Measurements from ENCODE around the gene ORAI3. TPM values are rescaled to one million over a fixed set of nuclear protein-coding genes. Genes with fewer than 3 reads are reported as not detected.

ORAI3 gene
- total RNA-seq, 1 experiment from 2014 or later = 5.7 TPM

- ATAC-seq (no peak), DNase-seq (no peak)
- H3K4me1 ChIP-seq (ENCODE audit: insufficient read depth, low read length) = no peaks in the 10 kb centered on the region
- POLR2A ChIA-PET (ENCODE audit: unreplicated experiment) = no interaction called here
- no peak overlapping the region for H3K4me3 ChIP-seq (ENCODE audit: low read length)
- no peaks in the 10 kb centered on the region for H3K9me3 ChIP-seq (ENCODE audit: low read length)
- no peaks in the 10 kb centered on the region for H3F3A ChIP-seq (ENCODE audit: low read length, unreplicated experiment)
- no peak for TF ChIP-seq EZH2 (IDR thresholded peaks at IDR 0.05; ENCODE audit: low read length, unreplicated experiment)
- TF ChIP-seq CTCF (conservative IDR thresholded peaks at IDR 0.05; ENCODE audit: low read depth, low read length) = no peak
- TF ChIP-seq EZH2phosphoT487 (IDR thresholded peaks at IDR 0.05; ENCODE audit: borderline replicate concordance, low read length) = no peak
- no peaks in the 10 kb centered on the region for H3K9me2 ChIP-seq (replicated peaks; ENCODE audit: low read length)
- no peaks in the 10 kb centered on the region for H3K27me3 ChIP-seq (ENCODE audit: low read length)
- CTCF ChIA-PET = no interaction called here
- H2AFZ ChIP-seq (ENCODE audit: low read length) = no peak overlapping the region
- no TSS peak for BruUV-seq (replicated peaks)
- no peaks in the 10 kb centered on the region for H3K79me2 ChIP-seq (ENCODE audit: low read length)
- no peak overlapping the region for H3K27ac ChIP-seq (ENCODE audit: low read length)
- H3K4me2 ChIP-seq (ENCODE audit: low read length) = no peak overlapping the region
- H4K20me1 ChIP-seq (ENCODE audit: low read length) = no peaks in the 10 kb centered on the region
- no peaks in the 10 kb centered on the region; the same call in 1 of the 2 replicates for H3K36me3 ChIP-seq (ENCODE audit: low read depth, low read length)
- H3K9ac ChIP-seq (ENCODE audit: low read length) = no peak overlapping the region
- intact Hi-C loops (cut with micrococcal nuclease) = no loop called here
Measured at GRCh38 chr16:30930160-30930571, 18.7 kb upstream of the ORAI3 start.

GRCh38 chr16:30931068-30931650 is 17.7 kb upstream of the ORAI3 start:
- TF ChIP-seq EZH2 (IDR thresholded peaks at IDR 0.05; ENCODE audit: low read length, unreplicated experiment) (no peak), EZH2phosphoT487 (IDR thresholded peaks at IDR 0.05; ENCODE audit: borderline replicate concordance, low read length) (no peak), CTCF (conservative IDR thresholded peaks at IDR 0.05; ENCODE audit: low read depth, low read length) (no peak)

GRCh38 chr16:30934827-30935557 is 13.9 kb upstream of the ORAI3 start:
- no peaks in the 10 kb centered on the region; the same call in 1 of the 2 replicates for H3K36me3 ChIP-seq (ENCODE audit: low read depth, low read length)
- TF ChIP-seq CTCF (conservative IDR thresholded peaks at IDR 0.05; ENCODE audit: low read depth, low read length) (peak; percentile 59), EZH2 (IDR thresholded peaks at IDR 0.05; ENCODE audit: low read length, unreplicated experiment) (no peak), EZH2phosphoT487 (IDR thresholded peaks at IDR 0.05; ENCODE audit: borderline replicate concordance, low read length) (no peak)
- 0 out of 2 replicates have a peak, but pooled peaks cover 4% of the 10 kb centered on the region for H3K4me1 ChIP-seq (ENCODE audit: insufficient read depth, low read length)
- no peak overlapping the region for H3K4me2 ChIP-seq (ENCODE audit: low read length)
- H2AFZ ChIP-seq (ENCODE audit: low read length) = no peak overlapping the region
- H3K9me3 ChIP-seq (ENCODE audit: low read length) = no peaks in the 10 kb centered on the region
- BruUV-seq (replicated peaks) = no TSS peak
- no peaks in the 10 kb centered on the region for H4K20me1 ChIP-seq (ENCODE audit: low read length)
- ChIA-PET CTCF (no interaction called here), POLR2A (ENCODE audit: unreplicated experiment) (no interaction called here)
- peak; percentile 43 for DNase-seq
- H3K9me2 ChIP-seq (replicated peaks; ENCODE audit: low read length) = no peaks in the 10 kb centered on the region
- ATAC-seq = peak; percentile 31; the same call in 1 of the 2 replicates
- H3K4me3 ChIP-seq (ENCODE audit: low read length) = no peak overlapping the region
- no peaks in the 10 kb centered on the region for H3K27me3 ChIP-seq (ENCODE audit: low read length)
- intact Hi-C loops (cut with micrococcal nuclease) = no loop called here
- no peak overlapping the region for H3K9ac ChIP-seq (ENCODE audit: low read length)
- H3K79me2 ChIP-seq (ENCODE audit: low read length) = no peaks in the 10 kb centered on the region
- H3K27ac ChIP-seq (ENCODE audit: low read length) = no peak overlapping the region
- H3F3A ChIP-seq (ENCODE audit: low read length, unreplicated experiment) = no peaks in the 10 kb centered on the region

More at GRCh38 chr16:30931068-30931650, 17.7 kb upstream of the ORAI3 start:
- Histone ChIP-seq H4K20me1 (ENCODE audit: low read length) (no peaks in the 10 kb centered on the region), H3K4me2 (ENCODE audit: low read length) (no peak overlapping the region), H3K27me3 (ENCODE audit: low read length) (no peaks in the 10 kb centered on the region), H3K36me3 (ENCODE audit: low read depth, low read length) (no peaks in the 10 kb centered on the region; the same call in 1 of the 2 replicates), H2AFZ (ENCODE audit: low read length) (no peak overlapping the region), H3K79me2 (ENCODE audit: low read length) (no peaks in the 10 kb centered on the region), H3F3A (ENCODE audit: low read length, unreplicated experiment) (no peaks in the 10 kb centered on the region), H3K9me3 (ENCODE audit: low read length) (no peaks in the 10 kb centered on the region), H3K27ac (ENCODE audit: low read length) (no peak overlapping the region), H3K4me3 (ENCODE audit: low read length) (no peak overlapping the region), H3K9ac (ENCODE audit: low read length) (no peak overlapping the region), H3K9me2 (replicated peaks; ENCODE audit: low read length) (no peaks in the 10 kb centered on the region), H3K4me1 (ENCODE audit: insufficient read depth, low read length) (no peaks in the 10 kb centered on the region)
- ATAC-seq = no peak
- BruUV-seq (replicated peaks) = no TSS peak
- DNase-seq = no peak
- CTCF ChIA-PET = no interaction called here
- POLR2A ChIA-PET (ENCODE audit: unreplicated experiment) = no interaction called here
- intact Hi-C loops (cut with micrococcal nuclease) = no loop called here
